OCI-LY3 (cell line): ENCODE data around the gene CDA.

ENCODE experiments used
- EZH2phosphoT487 ChIP-seq: fragments of 200-600 bp; shearing (Covaris generic); IDR thresholded peaks from 2 replicates; pipeline ENCODE4 v1.6.1; 2018; ENCODE audit warnings: antibody characterized with exemption, mixed run types, low read depth
- TF ChIP-seq, protein P1 (sequence below): fragments of 200-600, 300-600 bp; sonication (generic); IDR thresholded peaks from 2 replicates; pipeline ENCODE4 v1.5.1; 2014; ENCODE audit warnings: antibody characterized with exemption, low read length, low read depth

DNA sequence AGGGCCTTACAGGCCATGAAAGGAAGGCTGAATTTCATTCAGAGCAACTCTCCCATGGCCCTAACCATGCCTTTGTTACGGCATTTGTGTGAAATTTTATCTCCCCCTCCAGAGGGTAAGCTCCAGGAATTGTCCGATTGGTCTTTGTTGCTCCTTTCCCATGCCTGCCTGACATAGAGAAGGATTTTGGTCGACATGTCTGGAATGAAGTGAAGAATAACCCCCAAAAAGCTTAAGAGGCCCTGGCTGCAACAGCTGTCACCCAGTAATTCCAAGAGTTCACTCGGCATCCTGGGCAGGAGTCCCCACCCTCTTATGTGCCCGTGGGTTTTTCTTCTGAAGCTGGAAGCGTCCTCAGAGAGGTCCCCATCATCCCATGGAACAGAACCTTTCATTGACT, 20.6 kb downstream of the CDA start:
- TF ChIP-seq, protein P1, sequence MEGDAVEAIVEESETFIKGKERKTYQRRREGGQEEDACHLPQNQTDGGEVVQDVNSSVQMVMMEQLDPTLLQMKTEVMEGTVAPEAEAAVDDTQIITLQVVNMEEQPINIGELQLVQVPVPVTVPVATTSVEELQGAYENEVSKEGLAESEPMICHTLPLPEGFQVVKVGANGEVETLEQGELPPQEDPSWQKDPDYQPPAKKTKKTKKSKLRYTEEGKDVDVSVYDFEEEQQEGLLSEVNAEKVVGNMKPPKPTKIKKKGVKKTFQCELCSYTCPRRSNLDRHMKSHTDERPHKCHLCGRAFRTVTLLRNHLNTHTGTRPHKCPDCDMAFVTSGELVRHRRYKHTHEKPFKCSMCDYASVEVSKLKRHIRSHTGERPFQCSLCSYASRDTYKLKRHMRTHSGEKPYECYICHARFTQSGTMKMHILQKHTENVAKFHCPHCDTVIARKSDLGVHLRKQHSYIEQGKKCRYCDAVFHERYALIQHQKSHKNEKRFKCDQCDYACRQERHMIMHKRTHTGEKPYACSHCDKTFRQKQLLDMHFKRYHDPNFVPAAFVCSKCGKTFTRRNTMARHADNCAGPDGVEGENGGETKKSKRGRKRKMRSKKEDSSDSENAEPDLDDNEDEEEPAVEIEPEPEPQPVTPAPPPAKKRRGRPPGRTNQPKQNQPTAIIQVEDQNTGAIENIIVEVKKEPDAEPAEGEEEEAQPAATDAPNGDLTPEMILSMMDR, result no peak
- TF ChIP-seq EZH2phosphoT487, result no peak
